MM.1S (cell line): ENCODE measurements around the gene MAGI2.

Source experiments
- DNase-seq: peaks from one replicate; pipeline ENCODE4 v3.0.0-alpha.2; 2015
- H2AFZ ChIP-seq: fragments of 300-600 bp; sonication (generic); 2 replicates; pipeline ENCODE4 v1.6.0; 2016; ENCODE audit warnings: antibody characterized with exemption, low read length
- H3F3A ChIP-seq: fragments of 300-600 bp; sonication (generic); 2 replicates; pipeline ENCODE4 v1.6.1; 2016; ENCODE audit warnings: mild to moderate bottlenecking, antibody characterized with exemption, low read length, moderate library complexity, mixed read lengths; ENCODE audit not compliant: insufficient read depth
- H3K27ac ChIP-seq: fragments of 300-600 bp; sonication (generic); 2 replicates; pipeline ENCODE4 v1.5.1; 2016; ENCODE audit warnings: mild to moderate bottlenecking, low read length
- H3K27me3 ChIP-seq: fragments of 300-600 bp; sonication (generic); replicated peaks from 2 replicates; pipeline ENCODE4 v1.6.0; 2016; ENCODE audit warnings: low read length; ENCODE audit not compliant: insufficient read depth
- H3K36me3 ChIP-seq: fragments of 300-600 bp; sonication (generic); replicated peaks from 2 replicates; pipeline ENCODE4 v1.6.1; 2016; ENCODE audit warnings: mild to moderate bottlenecking, low read length, mixed read lengths; ENCODE audit not compliant: insufficient read depth
- H3K4me1 ChIP-seq: fragments of 300-600 bp; sonication (generic); 2 replicates; pipeline ENCODE4 v1.6.1; 2016; ENCODE audit warnings: low read length, mixed read lengths
- H3K4me2 ChIP-seq: fragments of 300-600 bp; sonication (generic); 2 replicates; pipeline ENCODE4 v1.6.0; 2016; ENCODE audit warnings: low read depth, low read length
- H3K4me3 ChIP-seq: fragments of 300-600 bp; sonication (generic); 2 replicates; pipeline ENCODE4 v1.5.1; 2016; ENCODE audit warnings: low read length, mixed read lengths
- H3K79me2 ChIP-seq: fragments of 300-600 bp; sonication (generic); 2 replicates; pipeline ENCODE4 v1.6.1; 2016; ENCODE audit warnings: mixed run types, low read length, mixed read lengths
- H3K9ac ChIP-seq: fragments of 300-600 bp; sonication (generic); 2 replicates; pipeline ENCODE4 v1.6.1; 2016; ENCODE audit warnings: low read length, mixed read lengths
- H3K9me2 ChIP-seq: fragments of 300-600 bp; sonication (generic); replicated peaks from 2 replicates; pipeline ENCODE4 v1.6.1; 2016; ENCODE audit warnings: mild to moderate bottlenecking, low read length, mixed read lengths; ENCODE audit not compliant: insufficient read depth
- H3K9me3 ChIP-seq: fragments of 300-600 bp; sonication (generic); replicated peaks from 2 replicates; pipeline ENCODE4 v1.6.1; 2016; ENCODE audit warnings: mild to moderate bottlenecking, low read length, mixed read lengths; ENCODE audit not compliant: insufficient read depth
- H4K20me1 ChIP-seq: fragments of 300-600 bp; sonication (generic); 2 replicates; pipeline ENCODE4 v1.6.1; 2016; ENCODE audit warnings: mild to moderate bottlenecking, low read length, moderate library complexity, mixed read lengths; ENCODE audit not compliant: insufficient read depth
- EZH2 ChIP-seq: fragments of 300-600 bp; sonication (generic); optimal IDR thresholded peaks from 2 replicates; pipeline ENCODE3; 2017; ENCODE audit warnings: low read depth, mild to moderate bottlenecking, antibody characterized with exemption, low read length, mixed read lengths
- EZH2phosphoT487 ChIP-seq: fragments of 300-600 bp; sonication (generic); IDR thresholded peaks from 2 replicates; pipeline ENCODE4 v1.6.1; 2018; ENCODE audit warnings: antibody characterized with exemption, low read length
- TF ChIP-seq, protein P1 (sequence below): fragments of 300-600 bp; sonication (generic); IDR thresholded peaks from 2 replicates; pipeline ENCODE4 v1.5.1; 2016; ENCODE audit warnings: antibody characterized with exemption, low read length, mixed read lengths

The MAGI2 gene

DNA sequence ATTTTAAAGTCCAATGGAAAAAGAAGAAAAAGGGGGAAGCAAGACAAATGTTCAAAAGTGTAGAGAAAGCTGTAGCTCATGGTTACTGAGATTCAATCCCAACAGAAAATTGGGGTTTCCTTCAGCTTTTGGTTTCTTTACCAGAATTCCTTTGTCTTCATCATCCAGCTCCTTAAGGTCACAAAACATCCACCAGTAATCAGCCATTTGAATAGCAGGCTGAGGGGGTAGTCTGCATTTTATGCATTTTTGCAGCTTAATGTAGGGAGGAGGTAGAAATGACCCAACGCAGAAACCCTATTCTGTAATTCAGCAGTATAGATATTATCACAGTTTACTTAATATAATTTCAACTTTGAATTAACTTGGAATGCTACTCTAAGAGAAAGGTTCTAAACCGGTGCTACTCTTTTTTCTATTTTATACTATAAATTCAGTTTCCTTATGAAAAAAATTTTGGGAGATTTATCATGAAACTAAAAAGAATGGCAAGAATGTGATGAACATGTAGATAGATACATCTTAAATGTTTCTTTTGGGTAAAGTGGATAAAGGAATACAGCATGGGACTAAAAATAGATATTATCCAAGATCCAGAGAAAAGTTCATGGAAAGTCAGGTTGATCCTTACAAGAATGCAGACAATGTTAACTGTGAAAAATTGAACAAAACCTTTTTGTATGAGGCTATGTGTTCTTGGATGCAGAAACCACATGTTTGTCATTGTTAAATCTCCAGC lies 1058.0 kb downstream of the MAGI2 start:
- no peaks in the 10 kb centered on the region for H4K20me1 ChIP-seq
- no peak overlapping the region for H3K4me2 ChIP-seq
- no peak overlapping the region for H2AFZ ChIP-seq
- H3F3A ChIP-seq, result no peaks in the 10 kb centered on the region
- H3K9me3 ChIP-seq, result no peaks in the 10 kb centered on the region
- no peaks in the 10 kb centered on the region for H3K27me3 ChIP-seq
- H3K27ac ChIP-seq, result no peak overlapping the region
- no peak overlapping the region for H3K4me3 ChIP-seq
- H3K9me2 ChIP-seq, result no peaks in the 10 kb centered on the region
- no peaks in the 10 kb centered on the region for H3K4me1 ChIP-seq
- H3K9ac ChIP-seq, result no peak overlapping the region
- H3K36me3 ChIP-seq, result 0 out of 2 replicates have a peak, but pooled peaks cover 2% of the 10 kb centered on the region
- DNase-seq, result no peak
- TF ChIP-seq, protein P1, sequence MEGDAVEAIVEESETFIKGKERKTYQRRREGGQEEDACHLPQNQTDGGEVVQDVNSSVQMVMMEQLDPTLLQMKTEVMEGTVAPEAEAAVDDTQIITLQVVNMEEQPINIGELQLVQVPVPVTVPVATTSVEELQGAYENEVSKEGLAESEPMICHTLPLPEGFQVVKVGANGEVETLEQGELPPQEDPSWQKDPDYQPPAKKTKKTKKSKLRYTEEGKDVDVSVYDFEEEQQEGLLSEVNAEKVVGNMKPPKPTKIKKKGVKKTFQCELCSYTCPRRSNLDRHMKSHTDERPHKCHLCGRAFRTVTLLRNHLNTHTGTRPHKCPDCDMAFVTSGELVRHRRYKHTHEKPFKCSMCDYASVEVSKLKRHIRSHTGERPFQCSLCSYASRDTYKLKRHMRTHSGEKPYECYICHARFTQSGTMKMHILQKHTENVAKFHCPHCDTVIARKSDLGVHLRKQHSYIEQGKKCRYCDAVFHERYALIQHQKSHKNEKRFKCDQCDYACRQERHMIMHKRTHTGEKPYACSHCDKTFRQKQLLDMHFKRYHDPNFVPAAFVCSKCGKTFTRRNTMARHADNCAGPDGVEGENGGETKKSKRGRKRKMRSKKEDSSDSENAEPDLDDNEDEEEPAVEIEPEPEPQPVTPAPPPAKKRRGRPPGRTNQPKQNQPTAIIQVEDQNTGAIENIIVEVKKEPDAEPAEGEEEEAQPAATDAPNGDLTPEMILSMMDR, result no peak
- no peak for TF ChIP-seq EZH2
- TF ChIP-seq EZH2phosphoT487, result no peak
- peaks cover 8% of the 10 kb centered on the region; the same call in 1 of the 2 replicates for H3K79me2 ChIP-seq

DNA sequence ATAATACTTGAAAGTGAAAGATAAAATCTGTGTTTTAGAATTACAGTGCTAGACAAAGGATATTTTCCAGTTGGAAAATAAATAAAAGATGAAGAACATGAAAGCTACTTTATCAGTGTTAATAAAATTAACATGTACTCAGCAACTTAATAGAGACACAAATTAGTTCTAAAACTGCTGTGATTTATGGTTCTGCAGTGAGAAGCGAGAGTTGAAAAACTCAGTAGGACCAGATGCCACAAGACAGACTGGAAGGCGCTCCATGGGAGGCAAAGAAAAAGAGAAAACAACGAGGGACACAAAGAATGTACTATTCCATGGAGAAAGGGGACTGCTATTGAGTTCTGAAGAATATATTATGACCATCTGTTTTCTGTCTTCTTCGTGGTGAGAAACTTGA lies 1064.4 kb downstream of the MAGI2 start:
- no peaks in the 10 kb centered on the region for H3K9me3 ChIP-seq
- H3K27me3 ChIP-seq, result no peaks in the 10 kb centered on the region
- H2AFZ ChIP-seq, result no peak overlapping the region
- peaks cover 7% of the 10 kb centered on the region; the same call in 1 of the 2 replicates for H3K79me2 ChIP-seq
- no peaks in the 10 kb centered on the region for H3F3A ChIP-seq
- H4K20me1 ChIP-seq, result no peaks in the 10 kb centered on the region
- DNase-seq, result no peak
- H3K4me3 ChIP-seq, result no peak overlapping the region
- H3K4me1 ChIP-seq, result no peaks in the 10 kb centered on the region
- no peak for TF ChIP-seq EZH2phosphoT487
- TF ChIP-seq, protein P1, result no peak
- TF ChIP-seq EZH2, result no peak
- no peak overlapping the region for H3K27ac ChIP-seq
- no peak overlapping the region for H3K9ac ChIP-seq
- no peak overlapping the region for H3K4me2 ChIP-seq
- H3K36me3 ChIP-seq, result 0 out of 2 replicates have a peak, but pooled peaks cover 2% of the 10 kb centered on the region
- H3K9me2 ChIP-seq, result no peaks in the 10 kb centered on the region

DNA sequence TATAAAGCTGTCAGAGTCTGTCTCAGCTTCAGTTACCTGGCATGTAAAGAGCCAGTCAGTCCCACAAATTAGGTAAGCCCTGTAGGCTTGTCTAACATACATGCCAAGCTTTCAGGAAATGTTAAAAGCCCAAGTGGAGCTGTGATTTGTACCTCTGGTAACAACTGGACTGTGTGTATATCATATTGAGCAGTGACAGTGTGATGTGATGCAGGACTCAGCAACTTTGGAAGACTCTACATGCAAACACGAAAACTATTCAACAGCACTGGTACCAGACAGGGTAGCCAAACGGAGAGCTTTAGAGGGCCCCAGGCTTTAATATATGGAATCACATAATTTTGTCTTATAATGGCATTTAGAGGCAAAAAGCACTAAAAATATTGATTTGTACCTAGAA lies 1066.9 kb downstream of the MAGI2 start:
- Histone ChIP-seq H3K9ac (no peak overlapping the region), H3K36me3 (0 out of 2 replicates have a peak, but pooled peaks cover 2% of the 10 kb centered on the region), H3K4me1 (no peaks in the 10 kb centered on the region), H4K20me1 (no peaks in the 10 kb centered on the region), H3K27ac (no peak overlapping the region), H3K27me3 (no peaks in the 10 kb centered on the region), H3K79me2 (peaks cover 7% of the 10 kb centered on the region; the same call in 1 of the 2 replicates), H3K9me2 (no peaks in the 10 kb centered on the region), H3K9me3 (no peaks in the 10 kb centered on the region), H3K4me3 (no peak overlapping the region), H3K4me2 (no peak overlapping the region), H2AFZ (no peak overlapping the region), H3F3A (no peaks in the 10 kb centered on the region)
- no peak for TF ChIP-seq EZH2phosphoT487
- no peak for TF ChIP-seq EZH2
- TF ChIP-seq, protein P1, result no peak
- DNase-seq, result no peak
